ENCODE data around the gene ATAT1. TPM values are rescaled to one million over a fixed set of nuclear protein-coding genes. Genes with fewer than 3 reads are reported as not detected.

The ATAT1 gene
- total and polyA plus RNA-seq, 9 of the 15 experiments (the other 6 are each of a cell fraction or from before 2014, with no cell fraction given) = 0.65 to 5.8 (median 1.6) TPM

DNA sequence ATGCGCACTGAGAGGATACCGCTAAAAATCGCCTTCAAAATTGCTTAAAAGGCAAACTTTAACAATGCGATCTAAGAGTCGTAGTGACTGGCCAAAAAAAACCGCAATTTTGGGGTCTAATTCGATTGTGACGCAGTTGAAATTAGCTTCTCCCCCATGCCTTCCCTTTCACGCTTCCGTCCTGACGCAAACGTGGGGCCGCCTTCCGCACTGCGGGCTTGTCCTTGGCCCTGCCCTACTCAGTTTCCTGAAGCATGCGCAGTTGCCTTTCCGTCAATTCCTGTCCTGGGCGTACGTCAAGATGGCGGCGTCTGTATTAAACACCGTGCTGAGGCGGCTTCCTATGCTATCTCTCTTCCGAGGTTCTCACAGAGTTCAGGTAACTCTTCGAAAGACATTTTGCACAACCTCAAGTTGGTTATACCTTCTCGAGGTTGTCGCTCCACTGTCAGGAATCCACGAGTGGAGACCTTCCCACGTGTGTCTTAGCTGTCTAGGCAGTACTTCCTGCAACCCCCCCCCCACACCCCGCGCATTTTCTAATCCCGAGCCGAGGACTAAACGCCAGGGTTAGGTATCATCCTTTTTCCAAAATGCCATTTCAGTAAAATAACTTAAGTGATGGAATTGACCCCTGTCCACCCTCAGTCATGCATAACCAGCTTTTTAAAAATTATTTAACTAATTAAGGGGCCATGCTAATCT, 9.0 kb upstream of the ATAT1 start, which contains the start of gene MRPS18B (continued):
- TF ChIP-seq BCOR (IDR thresholded peaks at IDR 0.05) (no peak), ZSCAN32 (CRISPR knock-in tag; IDR thresholded peaks at IDR 0.05) (no peak), ZNF696 (CRISPR knock-in tag; conservative IDR thresholded peaks at IDR 0.05) (no peak; the same call in 1 of the 2 replicates), SP1 (CRISPR knock-in tag; IDR thresholded peaks at IDR 0.05) (peak; percentile 74), PCBP1 (IDR thresholded peaks at IDR 0.05; ENCODE audit: low read depth, low read length, poor library complexity, severe bottlenecking) (no peak), BACH1 (tag; IDR thresholded peaks at IDR 0.05) (no peak; the same call in 1 of the 2 replicates), DIDO1 (tag; IDR thresholded peaks at IDR 0.05; ENCODE audit: low read depth) (no peak; the same call in 1 of the 2 replicates), ASH1L (IDR thresholded peaks at IDR 0.05; ENCODE audit: borderline replicate concordance, low read depth, partially characterized antibody) (no peak), NR1H2 (CRISPR knock-in tag; IDR thresholded peaks at IDR 0.05) (no peak), MCM2 (IDR thresholded peaks at IDR 0.05; ENCODE audit: low read depth) (no peak), MTA2 (IDR thresholded peaks at IDR 0.05; ENCODE audit: low read depth) (no peak), IRF1 (CRISPR knock-in tag; IDR thresholded peaks at IDR 0.05; ENCODE audit: borderline replicate concordance) (no peak), C11orf30 (IDR thresholded peaks at IDR 0.05; ENCODE audit: low read depth) (peak; percentile 83), HINFP (tag; conservative IDR thresholded peaks at IDR 0.05; ENCODE audit: low read depth) (no peak), PHTF2 (CRISPR knock-in tag; IDR thresholded peaks at IDR 0.05) (peak; percentile 84; the same call in 1 of the 2 replicates)
- TF ChIP-seq, protein P1, sequence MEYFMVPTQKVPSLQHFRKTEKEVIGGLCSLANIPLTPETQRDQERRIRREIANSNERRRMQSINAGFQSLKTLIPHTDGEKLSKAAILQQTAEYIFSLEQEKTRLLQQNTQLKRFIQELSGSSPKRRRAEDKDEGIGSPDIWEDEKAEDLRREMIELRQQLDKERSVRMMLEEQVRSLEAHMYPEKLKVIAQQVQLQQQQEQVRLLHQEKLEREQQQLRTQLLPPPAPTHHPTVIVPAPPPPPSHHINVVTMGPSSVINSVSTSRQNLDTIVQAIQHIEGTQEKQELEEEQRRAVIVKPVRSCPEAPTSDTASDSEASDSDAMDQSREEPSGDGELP (CRISPR knock-in tag; IDR thresholded peaks at IDR 0.05; ENCODE audit: borderline replicate concordance) = no peak
- TF ChIP-seq, protein P2, sequence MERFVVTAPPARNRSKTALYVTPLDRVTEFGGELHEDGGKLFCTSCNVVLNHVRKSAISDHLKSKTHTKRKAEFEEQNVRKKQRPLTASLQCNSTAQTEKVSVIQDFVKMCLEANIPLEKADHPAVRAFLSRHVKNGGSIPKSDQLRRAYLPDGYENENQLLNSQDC (CRISPR knock-in tag; IDR thresholded peaks at IDR 0.05) = peak; percentile 63; the same call in 1 of the 2 replicates
- TF ChIP-seq, protein P3, sequence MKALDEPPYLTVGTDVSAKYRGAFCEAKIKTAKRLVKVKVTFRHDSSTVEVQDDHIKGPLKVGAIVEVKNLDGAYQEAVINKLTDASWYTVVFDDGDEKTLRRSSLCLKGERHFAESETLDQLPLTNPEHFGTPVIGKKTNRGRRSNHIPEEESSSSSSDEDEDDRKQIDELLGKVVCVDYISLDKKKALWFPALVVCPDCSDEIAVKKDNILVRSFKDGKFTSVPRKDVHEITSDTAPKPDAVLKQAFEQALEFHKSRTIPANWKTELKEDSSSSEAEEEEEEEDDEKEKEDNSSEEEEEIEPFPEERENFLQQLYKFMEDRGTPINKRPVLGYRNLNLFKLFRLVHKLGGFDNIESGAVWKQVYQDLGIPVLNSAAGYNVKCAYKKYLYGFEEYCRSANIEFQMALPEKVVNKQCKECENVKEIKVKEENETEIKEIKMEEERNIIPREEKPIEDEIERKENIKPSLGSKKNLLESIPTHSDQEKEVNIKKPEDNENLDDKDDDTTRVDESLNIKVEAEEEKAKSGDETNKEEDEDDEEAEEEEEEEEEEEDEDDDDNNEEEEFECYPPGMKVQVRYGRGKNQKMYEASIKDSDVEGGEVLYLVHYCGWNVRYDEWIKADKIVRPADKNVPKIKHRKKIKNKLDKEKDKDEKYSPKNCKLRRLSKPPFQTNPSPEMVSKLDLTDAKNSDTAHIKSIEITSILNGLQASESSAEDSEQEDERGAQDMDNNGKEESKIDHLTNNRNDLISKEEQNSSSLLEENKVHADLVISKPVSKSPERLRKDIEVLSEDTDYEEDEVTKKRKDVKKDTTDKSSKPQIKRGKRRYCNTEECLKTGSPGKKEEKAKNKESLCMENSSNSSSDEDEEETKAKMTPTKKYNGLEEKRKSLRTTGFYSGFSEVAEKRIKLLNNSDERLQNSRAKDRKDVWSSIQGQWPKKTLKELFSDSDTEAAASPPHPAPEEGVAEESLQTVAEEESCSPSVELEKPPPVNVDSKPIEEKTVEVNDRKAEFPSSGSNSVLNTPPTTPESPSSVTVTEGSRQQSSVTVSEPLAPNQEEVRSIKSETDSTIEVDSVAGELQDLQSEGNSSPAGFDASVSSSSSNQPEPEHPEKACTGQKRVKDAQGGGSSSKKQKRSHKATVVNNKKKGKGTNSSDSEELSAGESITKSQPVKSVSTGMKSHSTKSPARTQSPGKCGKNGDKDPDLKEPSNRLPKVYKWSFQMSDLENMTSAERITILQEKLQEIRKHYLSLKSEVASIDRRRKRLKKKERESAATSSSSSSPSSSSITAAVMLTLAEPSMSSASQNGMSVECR (CRISPR knock-in tag; IDR thresholded peaks at IDR 0.05) = peak; percentile 99

Data from K562 (cell line).